ENCODE measurements around the gene RPS15. TPM values are rescaled to one million over a fixed set of nuclear protein-coding genes. Genes with fewer than 3 reads are reported as not detected.

Gene RPS15
- total RNA-seq, 2 experiments from 2014 or later: 1,378 to 1,409 TPM

- peak overlapping the region; percentile 96 for H3K27ac Mint-ChIP-seq
- H3K27me3 Mint-ChIP-seq: no peaks in the 10 kb centered on the region
- peak; percentile 67 for DNase-seq
- CTCF ChIA-PET: interaction anchor here (0.8 to 1.3 kb wide), 2 partner anchors 137 to 164 kb away, joined by 3 to 4 read pairs; no protein-coding TSS in a partner anchor
- H3K9me3 Mint-ChIP-seq: no peaks in the 10 kb centered on the region
- POLR2A ChIA-PET: interaction anchor here (0.7 to 1.7 kb wide), 10 partner anchors 12 to 748 kb away, joined by 3 to 10 read pairs (median 3); partner anchors contain the start of genes CIRBP, RPS15 and UQCR11
- peaks cover 57% of the 10 kb centered on the region for H3K4me1 Mint-ChIP-seq
- peak overlapping the region; percentile 92 for H3K4me3 Mint-ChIP-seq
- H3K36me3 Mint-ChIP-seq (ENCODE audit: low read depth): peaks cover 29% of the 10 kb centered on the region
Observed at GRCh38 chr19:1408300-1409203, 29.6 kb upstream of the RPS15 start.

- DNase-seq: no peak
- Mint-ChIP-seq H3K4me1 (peaks cover 58% of the 10 kb centered on the region), H3K36me3 (ENCODE audit: low read depth) (peaks cover 30% of the 10 kb centered on the region), H3K27ac (peak overlapping the region; percentile 96), H3K27me3 (no peaks in the 10 kb centered on the region), H3K9me3 (no peaks in the 10 kb centered on the region), H3K4me3 (peak overlapping the region; percentile 92)
- ChIA-PET CTCF (interaction anchor here (0.8 to 1.3 kb wide), 2 partner anchors 138 to 165 kb away, joined by 3 to 4 read pairs; no protein-coding TSS in a partner anchor), POLR2A (interaction anchor here (0.6 to 1.7 kb wide), 14 partner anchors 10 to 748 kb away, joined by 3 to 10 read pairs (median 3); partner anchors contain the start of genes CIRBP and RPS15)
Observed at GRCh38 chr19:1409204-1410005, 28.8 kb upstream of the RPS15 start.

GRCh38 chr19:1410136-1410786, 27.9 kb upstream of the RPS15 start:
- CTCF ChIA-PET: no interaction called here
- Mint-ChIP-seq H3K36me3 (ENCODE audit: low read depth) (peaks cover 30% of the 10 kb centered on the region), H3K27me3 (no peaks in the 10 kb centered on the region), H3K4me3 (peak overlapping the region; percentile 92), H3K9me3 (no peaks in the 10 kb centered on the region), H3K4me1 (peaks cover 63% of the 10 kb centered on the region), H3K27ac (peak overlapping the region; percentile 96)
- peak; percentile 41 for DNase-seq
- POLR2A ChIA-PET: interaction anchor here (0.6 to 1.7 kb wide), 8 partner anchors 9 to 445 kb away, joined by 3 to 10 read pairs (median 4); partner anchors contain the start of gene CIRBP

DNA sequence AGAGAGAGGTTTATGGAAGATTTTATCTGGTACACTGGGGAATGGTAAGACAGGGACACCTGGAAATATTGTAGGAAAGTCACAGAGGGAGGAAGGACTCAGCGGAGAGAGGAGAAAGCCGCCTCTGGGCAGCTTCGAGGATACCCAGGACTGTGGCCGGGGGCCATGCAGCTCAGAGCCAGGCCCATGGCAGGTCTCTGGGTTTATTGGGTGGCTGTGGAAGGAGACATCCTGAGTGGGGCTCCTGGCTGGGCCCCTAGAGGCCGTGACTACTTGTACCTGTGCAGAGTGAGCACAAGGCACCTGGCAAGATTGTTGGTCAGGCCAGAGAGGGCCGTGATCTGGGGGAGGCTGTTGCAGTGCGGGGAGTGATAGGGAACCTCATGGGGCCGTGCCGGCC, 27.4 kb upstream of the RPS15 start:
- POLR2A ChIA-PET: interaction anchor here (1.0 to 1.4 kb wide), 3 partner anchors 8 to 383 kb away, joined by 3 to 4 read pairs (median 4); no protein-coding TSS in a partner anchor
- peak overlapping the region; percentile 96 for H3K27ac Mint-ChIP-seq
- peak overlapping the region; percentile 92 for H3K4me3 Mint-ChIP-seq
- DNase-seq: no peak
- peaks cover 68% of the 10 kb centered on the region for H3K4me1 Mint-ChIP-seq
- CTCF ChIA-PET: no interaction called here
- H3K27me3 Mint-ChIP-seq: no peaks in the 10 kb centered on the region
- H3K9me3 Mint-ChIP-seq: no peaks in the 10 kb centered on the region
- peaks cover 34% of the 10 kb centered on the region for H3K36me3 Mint-ChIP-seq (ENCODE audit: low read depth)

DNA sequence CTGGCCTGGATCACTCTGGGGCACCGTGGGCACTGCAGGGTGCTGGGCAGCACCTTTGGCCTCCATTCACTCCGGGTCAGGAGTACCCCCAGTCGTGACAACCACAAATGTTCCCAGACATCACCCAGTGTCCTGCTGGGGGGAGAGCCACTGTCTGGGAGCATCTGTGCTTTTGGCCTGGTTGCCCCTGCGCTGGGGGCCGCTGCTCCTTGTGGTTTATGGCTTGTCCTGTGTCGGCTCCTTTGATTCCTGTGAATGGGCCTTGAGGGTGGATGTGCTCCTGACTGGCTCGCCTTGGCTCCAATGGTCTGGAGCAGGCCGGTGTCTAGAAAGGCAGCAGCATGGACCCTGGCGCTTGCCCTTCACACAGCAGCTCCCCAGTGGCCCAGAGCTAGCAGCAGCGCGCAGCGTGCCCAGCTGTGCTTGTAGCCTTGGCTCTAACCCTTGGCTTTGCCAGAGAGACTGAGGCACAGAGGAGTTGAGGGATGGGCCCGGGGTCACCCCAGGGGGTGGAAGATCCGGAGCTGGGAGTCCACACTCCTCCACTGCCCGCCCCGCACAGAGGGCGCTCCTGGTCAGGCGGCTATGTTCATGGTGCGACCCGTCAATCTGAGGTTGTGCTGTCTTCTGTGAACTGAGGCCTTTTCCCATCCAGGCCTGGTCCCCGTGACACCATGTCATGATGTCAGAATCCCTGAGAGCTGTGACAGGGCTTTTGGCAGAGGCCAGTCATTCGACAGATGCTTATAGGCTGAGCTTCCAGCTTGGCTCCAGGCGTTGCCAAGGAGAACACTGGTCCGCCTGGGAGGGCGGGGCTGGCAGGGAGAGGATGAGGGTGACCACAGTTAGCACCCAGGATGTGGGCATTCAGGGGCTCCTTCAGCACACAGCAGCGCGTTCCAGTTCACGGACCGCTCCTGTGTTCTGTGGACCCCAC, 26.7 kb upstream of the RPS15 start:
- peak overlapping the region; percentile 35 for H3K4me3 Mint-ChIP-seq
- no peaks in the 10 kb centered on the region for H3K27me3 Mint-ChIP-seq
- H3K4me1 Mint-ChIP-seq: peaks cover 71% of the 10 kb centered on the region
- H3K36me3 Mint-ChIP-seq (ENCODE audit: low read depth): peaks cover 35% of the 10 kb centered on the region
- H3K27ac Mint-ChIP-seq: peak overlapping the region; percentile 96
- H3K9me3 Mint-ChIP-seq: no peaks in the 10 kb centered on the region
- POLR2A ChIA-PET: interaction anchor here (0.6 to 1.6 kb wide), 4 partner anchors 25 to 384 kb away, joined by 3 to 8 read pairs (median 4); partner anchors contain the start of gene CIRBP
- peak; percentile 74 for DNase-seq
- CTCF ChIA-PET: interaction anchor here (0.6 kb wide), 1 partner anchor 79 kb away, joined by 3 read pairs; the partner anchor contains the start of gene REEP6

GRCh38 chr19:1412323-1412923, 25.8 kb upstream of the RPS15 start:
- Mint-ChIP-seq H3K27me3 (no peaks in the 10 kb centered on the region), H3K27ac (peak overlapping the region; percentile 96), H3K4me3 (no peak overlapping the region), H3K36me3 (ENCODE audit: low read depth) (peaks cover 39% of the 10 kb centered on the region), H3K4me1 (peaks cover 66% of the 10 kb centered on the region), H3K9me3 (no peaks in the 10 kb centered on the region)
- ChIA-PET POLR2A (interaction anchor here (0.5 to 1.6 kb wide), 6 partner anchors 24 to 220 kb away, joined by 3 to 8 read pairs (median 3); partner anchors contain the start of gene CIRBP), CTCF (interaction anchor here (1.4 to 2.1 kb wide), 2 partner anchors 33 to 168 kb away, joined by 3 to 7 read pairs; no protein-coding TSS in a partner anchor)
- DNase-seq: no peak

DNA sequence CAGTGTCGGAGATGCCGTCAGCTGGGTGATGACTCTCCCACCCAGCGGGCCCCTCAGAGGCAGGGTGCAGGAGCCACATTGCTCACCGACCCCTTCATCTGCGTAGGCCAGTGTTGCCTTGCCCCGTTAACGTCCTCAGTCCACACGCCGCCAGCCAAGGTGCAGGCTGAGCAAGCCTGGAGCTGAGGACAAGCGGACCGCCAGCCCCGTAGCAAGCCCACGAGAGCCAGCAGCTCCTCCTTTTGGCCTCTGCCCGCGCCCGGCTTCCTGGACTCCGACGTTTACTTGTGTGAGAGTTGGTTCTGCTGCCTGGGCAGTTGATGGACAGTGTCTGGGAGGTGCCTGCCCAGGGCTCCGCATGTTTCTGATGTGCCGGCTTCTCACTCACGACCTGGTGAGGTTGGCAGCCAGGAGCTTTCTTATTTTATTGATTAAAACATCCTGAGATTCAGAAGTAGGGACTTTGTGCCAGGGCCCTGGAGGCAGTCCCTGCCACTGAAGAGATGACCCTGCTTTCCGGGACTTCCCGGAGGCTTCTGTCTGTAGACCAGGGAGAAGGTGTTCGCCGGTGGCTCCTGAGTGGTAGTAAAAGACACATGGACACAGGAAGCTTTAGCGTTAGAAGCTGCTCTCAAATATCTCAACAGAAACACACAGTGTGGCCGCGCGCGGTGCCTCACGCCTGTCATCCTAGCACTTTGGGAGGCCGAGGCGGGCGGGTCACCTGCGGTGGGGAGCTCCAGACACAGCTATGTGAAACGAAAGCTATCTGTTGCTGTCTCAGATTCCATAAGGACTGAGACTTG, 25.0 kb upstream of the RPS15 start:
- DNase-seq: no peak
- peak overlapping the region; percentile 56 for H3K27ac Mint-ChIP-seq
- no peaks in the 10 kb centered on the region for H3K27me3 Mint-ChIP-seq
- no peaks in the 10 kb centered on the region for H3K9me3 Mint-ChIP-seq
- ChIA-PET POLR2A (interaction anchor here (0.6 to 1.7 kb wide), 7 partner anchors 16 to 499 kb away, joined by 3 to 8 read pairs (median 3); partner anchors contain the start of gene CIRBP), CTCF (interaction anchor here (0.9 to 2.1 kb wide), 3 partner anchors 31 to 169 kb away, joined by 3 to 7 read pairs (median 4); no protein-coding TSS in a partner anchor)
- no peak overlapping the region for H3K4me3 Mint-ChIP-seq
- peaks cover 45% of the 10 kb centered on the region for H3K36me3 Mint-ChIP-seq (ENCODE audit: low read depth)
- peaks cover 68% of the 10 kb centered on the region for H3K4me1 Mint-ChIP-seq

DNA sequence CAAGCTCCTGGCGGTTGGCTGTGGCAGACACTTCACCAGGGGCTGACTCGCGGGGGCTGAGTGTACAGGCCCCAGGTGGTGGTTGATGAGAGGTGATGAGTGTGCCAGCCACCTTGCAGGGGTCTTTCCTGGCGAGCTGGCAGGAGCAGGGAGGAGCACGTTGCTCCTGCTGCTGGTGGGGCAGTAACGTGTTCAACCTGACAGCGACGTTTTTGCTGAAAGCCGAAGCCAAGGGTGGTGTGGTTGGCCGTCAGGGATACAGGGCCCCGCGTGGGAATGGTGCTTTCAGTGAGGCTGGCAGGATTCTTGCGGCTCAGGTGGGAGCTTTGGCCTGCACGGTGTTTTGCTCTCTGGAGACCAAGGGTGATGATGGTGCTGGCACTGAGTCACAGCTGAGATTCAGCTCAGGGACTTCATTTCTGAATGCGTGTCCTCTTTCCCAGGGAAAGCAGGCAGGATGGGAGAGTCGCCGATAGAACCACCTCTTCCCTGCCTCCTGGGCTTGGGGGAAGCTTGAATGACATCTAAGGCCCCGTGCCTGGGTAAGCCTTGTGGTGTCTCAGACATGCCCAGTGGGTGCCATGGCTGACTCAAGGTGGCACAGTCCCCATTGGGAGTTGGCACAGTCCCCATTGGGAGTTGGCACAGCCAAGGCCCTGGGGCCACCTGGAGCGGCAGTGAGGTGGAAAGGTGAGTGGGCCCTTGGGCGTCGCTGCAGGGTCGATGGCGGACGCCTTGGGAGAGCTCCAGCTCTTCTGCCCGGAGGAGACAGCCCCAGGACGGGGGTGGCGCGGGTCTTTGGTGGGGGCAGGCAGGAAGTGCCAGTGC, 22.0 kb upstream of the RPS15 start:
- H3K4me1 Mint-ChIP-seq: peaks cover 43% of the 10 kb centered on the region
- DNase-seq: no peak
- H3K9me3 Mint-ChIP-seq: no peaks in the 10 kb centered on the region
- H3K27me3 Mint-ChIP-seq: no peaks in the 10 kb centered on the region
- ChIA-PET POLR2A (interaction anchor here (0.7 to 1.3 kb wide), 3 partner anchors 13 to 283 kb away, joined by 3 to 4 read pairs (median 4); no protein-coding TSS in a partner anchor), CTCF (no interaction called here)
- H3K27ac Mint-ChIP-seq: peak overlapping the region; percentile 57
- peaks cover 41% of the 10 kb centered on the region for H3K36me3 Mint-ChIP-seq (ENCODE audit: low read depth)
- no peak overlapping the region for H3K4me3 Mint-ChIP-seq

DNA sequence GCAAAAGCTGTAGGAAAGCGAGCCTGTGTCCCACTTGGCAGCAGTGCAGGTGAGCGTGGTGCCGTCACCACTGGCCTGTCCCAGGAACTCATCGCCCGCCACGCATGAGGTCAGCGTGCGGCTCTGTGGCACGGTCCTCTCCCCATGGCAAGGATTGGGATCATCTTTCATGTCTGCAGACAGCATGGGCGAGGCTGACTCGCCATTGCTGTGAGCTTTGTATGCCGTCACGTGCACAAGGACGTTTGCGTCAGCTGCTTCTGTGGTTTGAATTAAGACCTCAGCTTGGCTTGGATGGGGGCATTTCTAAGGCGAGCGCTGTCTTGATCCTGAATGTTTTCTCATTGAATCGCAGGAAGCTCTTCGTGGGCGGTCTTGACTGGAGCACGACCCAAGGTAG, 21.1 kb upstream of the RPS15 start:
- CTCF ChIA-PET: no interaction called here

More for the DNA sequence above, 21.1 kb upstream of the RPS15 start:
- Mint-ChIP-seq H3K9me3 (no peaks in the 10 kb centered on the region), H3K27me3 (no peaks in the 10 kb centered on the region), H3K4me1 (peaks cover 34% of the 10 kb centered on the region), H3K27ac (no peak overlapping the region), H3K36me3 (ENCODE audit: low read depth) (peaks cover 41% of the 10 kb centered on the region), H3K4me3 (no peak overlapping the region)
- DNase-seq: no peak
- POLR2A ChIA-PET: interaction anchor here (1.3 kb wide), 1 partner anchor 12 kb away, joined by 4 read pairs; no protein-coding TSS in a partner anchor
